GM19397 (cell line): ENCODE data around the gene DOHH.
"Not testable (repeated sequence)": the region's sequence is repeated elsewhere in the genome, so short reads cannot be mapped to it uniquely, and the experiment has no call there.

Experiments used
- ATAC-seq: cut with Tn5 transposase; IDR thresholded peaks from one replicate; pipeline ENCODE4 v1.9.1; 2021; ENCODE audit warnings: mild to moderate bottlenecking, moderate library complexity; ENCODE audit not compliant: unreplicated experiment

DOHH gene

DNA sequence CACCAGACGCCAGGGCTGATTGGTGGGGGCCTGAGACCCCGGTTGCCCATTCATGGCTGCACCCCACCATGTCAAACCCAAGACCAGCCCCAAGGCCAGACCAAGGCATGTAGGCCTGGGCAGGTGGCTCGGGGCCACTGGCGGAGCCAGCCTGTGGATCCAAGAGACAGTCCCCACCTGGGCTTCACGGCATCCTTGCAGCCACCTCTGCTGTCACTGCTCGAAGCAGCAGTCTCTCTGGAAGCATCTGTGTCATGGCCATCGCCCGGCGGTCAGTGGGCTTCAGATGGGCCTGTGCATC lies 34.7 kb upstream of the DOHH start:
- no peak for ATAC-seq

DNA sequence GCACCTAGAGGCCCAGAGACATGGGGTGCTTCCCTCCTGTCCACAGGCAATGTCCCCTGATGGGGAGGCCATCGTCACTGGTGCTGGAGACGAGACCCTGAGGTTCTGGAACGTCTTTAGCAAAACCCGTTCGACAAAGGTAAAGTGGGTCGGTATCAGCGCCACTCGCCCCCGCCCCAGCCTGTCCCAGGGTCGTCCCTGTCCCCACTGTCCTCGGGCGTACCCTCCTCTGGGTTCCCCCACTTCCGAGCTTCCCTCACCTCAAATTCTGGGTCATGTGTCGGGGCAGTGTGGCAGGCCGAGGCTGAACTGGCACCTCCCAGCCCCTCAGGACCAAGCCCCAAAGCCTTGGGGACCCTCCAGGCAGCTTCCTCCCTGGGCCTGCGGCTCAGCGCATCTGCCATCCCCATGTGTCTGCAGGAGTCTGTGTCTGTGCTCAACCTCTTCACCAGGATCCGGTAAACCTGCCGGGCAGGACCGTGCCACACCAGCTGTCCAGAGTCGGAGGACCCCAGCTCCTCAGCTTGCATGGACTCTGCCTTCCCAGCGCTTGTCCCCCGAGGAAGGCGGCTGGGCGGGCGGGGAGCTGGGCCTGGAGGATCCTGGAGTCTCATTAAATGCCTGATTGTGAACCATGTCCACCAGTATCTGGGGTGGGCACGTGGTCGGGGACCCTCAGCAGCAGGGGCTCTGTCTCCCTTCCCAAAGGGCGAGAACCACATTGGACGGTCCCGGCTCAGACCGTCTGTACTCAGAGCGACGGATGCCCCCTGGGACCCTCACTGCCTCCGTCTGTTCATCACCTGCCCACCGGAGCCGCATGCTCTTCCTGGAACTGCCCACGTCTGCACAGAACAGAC lies 34.1 kb upstream of the DOHH start:
- no peak for ATAC-seq

DNA sequence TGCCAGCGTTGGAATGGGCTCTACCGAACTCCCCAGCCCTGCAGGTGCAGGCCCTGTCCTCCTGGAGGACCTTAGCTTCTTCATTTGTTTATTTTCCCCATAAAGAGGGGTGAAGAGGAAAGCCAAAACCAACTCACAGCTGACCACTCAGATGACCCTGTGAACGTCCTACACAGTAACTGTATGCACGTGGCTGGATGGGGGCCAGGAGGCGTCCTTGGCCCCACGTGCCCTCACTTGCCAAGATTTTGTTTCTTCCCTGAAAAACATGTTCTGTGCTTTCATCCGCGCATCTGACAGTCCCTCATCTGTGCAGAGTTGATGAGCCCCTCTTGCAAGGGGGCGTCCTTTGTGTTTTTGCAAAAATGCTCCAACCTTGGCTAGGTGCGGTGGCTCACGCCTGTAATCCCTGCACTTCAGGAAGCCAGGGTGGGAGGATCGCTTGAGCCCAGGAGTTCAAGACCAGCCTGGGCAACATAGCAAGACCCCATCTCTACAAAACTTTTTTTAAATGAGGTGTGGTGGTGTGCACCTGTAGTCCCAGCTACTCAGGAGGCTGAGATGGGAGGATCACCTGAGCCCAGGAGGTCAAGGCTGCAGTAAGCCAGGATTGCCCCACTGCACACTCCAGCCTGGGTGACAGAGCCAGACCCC lies 33.2 kb upstream of the DOHH start:
- no peak for ATAC-seq

DNA sequence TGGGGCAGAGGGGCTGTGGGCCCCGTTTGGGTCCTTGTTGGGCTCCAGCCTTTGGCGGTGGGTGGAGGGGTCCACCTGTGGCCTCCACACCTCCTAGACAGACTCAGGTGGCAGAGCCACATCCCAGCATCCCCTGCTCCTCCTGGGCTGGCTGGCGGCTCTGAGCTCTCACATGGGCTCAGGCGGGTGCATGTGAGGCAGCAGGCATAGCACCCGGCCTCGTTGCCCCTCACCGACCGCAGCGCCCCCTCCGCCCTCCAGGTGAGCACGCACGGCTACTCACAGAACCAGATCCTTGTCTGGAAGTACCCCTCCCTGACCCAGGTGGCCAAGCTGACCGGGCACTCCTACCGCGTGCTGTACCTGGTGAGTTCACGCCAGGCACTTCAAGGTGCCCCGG lies 32.6 kb upstream of the DOHH start:
- no peak for ATAC-seq

DNA sequence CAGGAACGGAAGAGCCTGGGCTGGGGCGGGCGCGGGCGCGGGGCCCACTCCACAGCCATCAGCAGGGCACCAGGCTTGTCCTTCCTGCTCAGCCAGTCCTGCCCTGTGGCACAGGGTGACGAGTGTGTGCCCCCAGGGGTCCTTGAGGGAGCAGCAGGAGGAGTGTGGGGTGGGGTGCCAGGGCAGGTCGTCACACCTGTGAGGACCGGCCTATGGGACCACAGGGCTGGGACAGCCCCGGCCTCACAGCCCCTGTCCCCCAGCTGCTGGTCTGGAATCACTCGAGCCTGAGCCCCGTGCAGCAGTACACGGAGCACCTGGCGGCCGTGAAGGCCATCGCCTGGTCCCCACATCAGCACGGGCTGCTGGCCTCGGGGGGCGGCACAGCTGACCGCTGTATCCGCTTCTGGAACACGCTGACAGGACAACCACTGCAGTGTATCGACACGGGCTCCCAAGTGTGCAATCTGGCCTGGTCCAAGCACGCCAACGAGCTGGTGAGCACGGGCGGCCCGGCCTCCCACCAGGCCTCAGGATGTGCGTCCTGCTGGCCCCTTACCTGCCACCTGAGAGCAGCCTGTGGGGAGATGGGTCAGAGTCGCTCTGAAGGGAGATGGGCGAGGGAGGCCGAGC lies 31.8 kb upstream of the DOHH start:
- ATAC-seq, result no peak

DNA sequence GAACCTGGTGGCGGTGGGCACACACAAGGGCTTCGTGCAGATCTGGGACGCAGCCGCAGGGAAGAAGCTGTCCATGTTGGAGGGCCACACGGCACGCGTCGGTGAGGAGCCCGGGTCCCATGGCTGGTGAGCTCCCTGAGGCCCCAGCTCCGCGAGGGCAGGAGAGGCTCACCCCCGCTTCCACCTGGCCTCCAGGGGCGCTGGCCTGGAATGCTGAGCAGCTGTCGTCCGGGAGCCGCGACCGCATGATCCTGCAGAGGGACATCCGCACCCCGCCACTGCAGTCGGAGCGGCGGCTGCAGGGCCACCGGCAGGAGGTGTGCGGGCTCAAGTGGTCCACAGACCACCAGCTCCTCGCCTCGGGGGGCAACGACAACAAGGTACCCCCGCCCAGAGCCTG lies 31.2 kb upstream of the DOHH start:
- no peak for ATAC-seq

DNA sequence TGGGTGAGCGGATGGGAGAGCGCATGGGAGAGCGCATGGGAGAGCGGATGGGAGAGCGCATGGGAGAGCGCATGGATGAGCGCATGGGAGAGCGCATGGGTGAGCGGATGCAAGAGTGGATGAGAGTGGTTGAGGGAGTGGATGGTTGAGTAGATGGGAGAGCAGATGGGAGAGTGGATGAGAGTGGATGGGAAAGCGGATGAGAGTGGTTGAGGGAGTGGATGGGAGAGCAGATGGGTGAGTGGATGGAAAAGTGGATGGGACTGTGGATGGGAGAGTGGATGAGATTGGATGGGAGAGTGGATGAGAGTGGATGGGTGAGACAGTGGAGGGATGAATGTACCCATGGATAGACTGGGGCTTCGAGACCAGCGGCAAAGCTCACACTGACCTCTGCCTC lies 29.9 kb upstream of the DOHH start:
- no peak for ATAC-seq

DNA sequence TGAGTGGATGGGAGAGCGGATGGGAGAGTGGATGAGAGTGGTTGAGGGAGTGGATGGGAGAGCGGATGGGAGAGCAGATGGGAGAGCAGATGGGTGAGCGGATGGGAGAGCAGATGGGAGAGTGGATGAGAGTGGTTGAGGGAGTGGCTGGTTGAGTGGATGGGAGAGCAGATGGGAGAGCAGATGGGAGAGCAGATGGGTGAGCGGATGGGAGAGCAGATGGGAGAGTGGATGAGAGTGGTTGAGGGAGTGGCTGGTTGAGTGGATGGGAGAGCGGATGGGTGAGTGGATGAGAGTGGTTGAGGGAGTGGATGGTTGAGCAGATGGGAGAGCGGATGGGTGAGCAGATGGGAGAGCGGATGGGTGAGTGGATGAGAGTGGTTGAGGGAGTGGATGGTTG lies 28.8 kb upstream of the DOHH start:
- not testable (repeated sequence) for ATAC-seq

DNA sequence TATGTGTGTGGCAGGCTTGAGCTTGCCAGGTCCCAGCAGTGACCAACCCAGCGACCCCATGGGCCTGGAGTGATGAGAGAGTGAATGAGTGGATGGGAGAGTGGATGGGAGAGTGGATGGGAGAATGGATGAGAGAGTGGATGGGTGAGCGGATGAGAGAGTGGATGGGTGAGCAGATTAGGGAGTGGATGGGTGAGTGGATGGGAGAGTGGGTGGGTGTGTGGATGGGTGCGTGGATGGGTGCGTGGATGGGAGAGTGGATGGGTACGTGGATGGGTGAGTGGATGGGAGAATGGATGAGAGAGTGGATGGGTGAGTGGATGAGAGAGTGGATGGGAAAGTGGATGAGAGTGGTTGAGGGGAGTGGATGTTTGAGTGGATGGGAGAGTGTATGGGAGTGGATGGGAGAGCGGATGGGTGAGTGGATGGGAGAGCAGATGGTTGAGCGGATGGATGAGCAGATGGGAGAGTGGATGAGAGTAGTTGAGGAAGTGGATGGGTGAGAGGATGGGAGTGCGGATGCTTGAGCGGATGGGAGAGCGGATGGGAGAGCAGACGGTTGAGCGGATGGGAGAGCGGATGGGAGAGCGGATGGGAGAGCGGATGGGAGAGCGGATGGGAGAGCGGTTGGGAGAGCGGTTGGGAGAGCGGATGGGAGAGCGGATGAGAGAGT lies 28.2 kb upstream of the DOHH start:
- ATAC-seq, result no peak

DNA sequence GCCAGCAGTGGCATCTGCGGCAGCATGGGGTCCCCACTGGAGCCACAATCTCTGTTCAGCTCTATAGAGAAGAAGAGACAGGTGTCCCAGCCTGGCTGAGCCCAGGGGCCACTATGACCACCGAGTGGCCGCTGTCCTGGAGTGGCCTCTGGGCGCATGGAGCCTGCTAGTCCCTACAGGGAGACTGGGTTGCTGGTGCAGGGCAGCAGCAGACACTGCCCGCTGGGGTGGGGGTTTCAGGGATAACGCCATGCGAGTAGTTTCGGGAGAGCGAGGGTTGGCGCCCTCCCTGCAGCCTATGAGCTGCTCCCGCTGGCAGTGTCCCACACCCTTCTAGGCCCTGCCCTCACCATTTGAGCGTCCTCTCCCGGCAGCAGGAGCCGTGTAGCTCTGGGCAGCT lies 27.6 kb upstream of the DOHH start:
- no peak for ATAC-seq

DNA sequence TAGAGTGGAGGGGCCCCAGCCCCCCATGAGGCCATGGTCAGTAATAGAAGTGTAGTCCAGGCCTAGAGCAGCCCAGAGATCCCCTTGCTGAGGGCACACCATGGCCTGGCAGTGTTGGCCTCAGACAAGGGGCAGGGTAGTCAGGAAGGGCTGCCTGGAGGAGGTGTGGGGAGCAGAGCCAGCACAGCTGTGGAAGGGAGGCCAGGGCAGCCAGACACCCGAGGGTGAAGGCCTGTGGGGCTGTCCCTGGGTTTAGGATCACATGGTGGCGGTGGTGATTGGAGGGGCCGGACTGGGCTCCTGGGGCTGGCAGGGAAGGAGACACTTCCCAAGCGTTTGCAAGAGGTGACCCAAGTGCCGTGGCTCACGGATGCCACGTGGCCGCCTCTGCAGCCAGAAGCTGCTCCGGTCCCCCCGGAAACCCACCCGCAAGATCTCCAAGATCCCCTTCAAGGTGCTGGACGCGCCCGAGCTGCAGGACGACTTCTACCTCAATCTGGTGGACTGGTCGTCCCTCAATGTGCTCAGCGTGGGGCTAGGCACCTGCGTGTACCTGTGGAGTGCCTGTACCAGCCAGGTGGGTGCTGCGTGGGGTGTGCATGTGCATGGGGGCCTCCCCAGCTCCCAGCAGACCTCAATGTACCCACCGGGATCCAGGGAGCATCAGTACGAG lies 26.9 kb upstream of the DOHH start:
- ATAC-seq, result no peak

DNA sequence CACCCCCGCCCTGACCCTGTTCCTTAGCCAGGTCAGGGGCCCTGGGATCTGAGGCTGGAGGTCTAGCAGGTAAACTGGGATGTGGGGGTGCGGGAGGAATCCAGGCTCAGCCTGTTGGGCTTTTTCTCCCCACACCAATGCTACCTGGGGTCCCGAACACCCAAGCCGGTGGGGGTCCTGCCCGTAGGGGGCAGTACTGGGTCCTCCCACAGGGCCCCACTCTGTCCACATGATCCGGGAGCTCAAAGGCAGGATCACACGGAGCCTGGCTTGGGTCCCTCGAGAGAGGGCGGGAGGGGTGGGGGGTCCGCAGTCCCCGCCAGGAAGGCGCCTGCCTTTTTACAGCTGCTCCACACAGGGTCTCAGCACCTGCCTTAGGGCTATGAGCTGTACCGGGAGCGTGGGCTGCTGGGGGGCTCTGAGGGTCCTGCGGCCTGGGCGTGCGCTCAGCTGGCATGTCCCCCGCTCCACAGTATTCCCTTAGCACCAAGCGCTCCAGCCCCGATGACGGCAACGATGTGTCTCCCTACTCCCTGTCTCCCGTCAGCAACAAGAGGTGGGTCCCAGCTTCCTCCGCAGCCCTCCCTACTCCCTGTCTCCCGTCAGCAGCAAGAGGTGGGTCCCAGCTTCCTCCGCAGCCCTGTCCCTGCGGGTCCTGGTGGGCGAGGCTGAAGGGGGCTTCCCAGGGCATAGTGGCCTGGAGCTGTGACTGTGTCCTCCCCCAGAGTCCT lies 26.2 kb upstream of the DOHH start:
- ATAC-seq, result no peak

DNA sequence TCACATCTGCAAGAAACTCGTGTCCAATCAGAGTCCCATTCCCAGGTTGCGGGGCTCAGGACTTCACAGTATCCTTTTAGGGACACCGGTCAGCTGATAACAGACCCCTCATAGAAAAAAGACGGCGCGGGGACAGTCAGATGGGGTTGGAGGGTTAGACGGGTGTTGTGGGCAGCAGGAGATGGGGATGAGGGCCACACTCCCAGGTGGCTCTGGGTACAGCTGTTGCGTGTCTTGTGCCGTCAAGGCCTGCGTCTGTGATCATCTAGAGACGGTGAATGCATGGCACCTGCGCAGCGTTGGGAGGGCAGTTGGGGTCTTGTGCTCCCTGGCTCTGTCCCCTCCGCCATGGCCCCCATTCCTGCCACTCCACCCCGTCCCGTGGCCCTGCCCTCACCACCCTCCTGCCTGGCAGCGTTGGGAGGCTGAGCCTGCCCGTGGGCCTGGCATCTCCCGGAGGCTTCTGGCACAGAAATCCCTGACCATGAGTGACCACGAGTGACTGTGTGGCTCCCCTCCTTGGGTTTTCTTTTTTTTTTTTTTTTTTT lies 24.5 kb upstream of the DOHH start:
- ATAC-seq, result no peak

DNA sequence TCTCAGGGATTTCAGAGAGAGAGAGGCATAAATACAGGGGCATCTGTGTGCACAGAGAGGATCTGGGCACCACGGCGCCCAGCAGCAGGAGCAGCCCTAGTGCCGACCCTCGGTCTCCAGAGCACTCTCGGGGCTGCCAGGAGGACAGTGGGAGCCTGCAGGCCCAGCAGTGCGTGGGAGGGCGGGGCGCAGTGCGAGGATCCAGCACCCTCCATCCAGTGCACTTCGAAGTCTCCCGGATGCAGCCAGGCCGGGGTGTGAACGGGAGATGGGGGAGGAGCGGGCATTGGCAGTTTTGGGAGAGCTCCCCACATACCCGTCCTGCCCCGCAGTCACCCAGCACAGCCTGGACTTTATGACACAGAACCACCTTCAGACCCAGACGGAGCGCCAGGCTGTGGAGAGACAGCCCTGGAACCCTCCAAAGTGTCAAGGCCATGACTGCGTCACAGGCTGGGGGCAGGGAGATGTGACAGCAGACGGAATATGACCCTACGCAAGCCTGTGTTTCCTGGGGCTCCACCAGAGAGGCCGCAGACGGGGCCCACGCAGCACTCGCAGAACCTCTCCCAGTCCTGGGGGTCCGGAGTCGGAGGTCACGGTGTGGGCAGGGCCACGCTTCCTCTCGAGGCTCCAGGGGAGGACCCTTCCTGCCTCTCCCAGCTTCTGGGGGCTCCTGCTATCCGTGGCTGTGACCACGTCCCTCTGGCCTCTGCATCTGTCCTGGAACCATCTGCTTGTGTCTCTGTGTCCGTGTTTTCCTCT lies 23.8 kb upstream of the DOHH start:
- ATAC-seq, result no peak

DNA sequence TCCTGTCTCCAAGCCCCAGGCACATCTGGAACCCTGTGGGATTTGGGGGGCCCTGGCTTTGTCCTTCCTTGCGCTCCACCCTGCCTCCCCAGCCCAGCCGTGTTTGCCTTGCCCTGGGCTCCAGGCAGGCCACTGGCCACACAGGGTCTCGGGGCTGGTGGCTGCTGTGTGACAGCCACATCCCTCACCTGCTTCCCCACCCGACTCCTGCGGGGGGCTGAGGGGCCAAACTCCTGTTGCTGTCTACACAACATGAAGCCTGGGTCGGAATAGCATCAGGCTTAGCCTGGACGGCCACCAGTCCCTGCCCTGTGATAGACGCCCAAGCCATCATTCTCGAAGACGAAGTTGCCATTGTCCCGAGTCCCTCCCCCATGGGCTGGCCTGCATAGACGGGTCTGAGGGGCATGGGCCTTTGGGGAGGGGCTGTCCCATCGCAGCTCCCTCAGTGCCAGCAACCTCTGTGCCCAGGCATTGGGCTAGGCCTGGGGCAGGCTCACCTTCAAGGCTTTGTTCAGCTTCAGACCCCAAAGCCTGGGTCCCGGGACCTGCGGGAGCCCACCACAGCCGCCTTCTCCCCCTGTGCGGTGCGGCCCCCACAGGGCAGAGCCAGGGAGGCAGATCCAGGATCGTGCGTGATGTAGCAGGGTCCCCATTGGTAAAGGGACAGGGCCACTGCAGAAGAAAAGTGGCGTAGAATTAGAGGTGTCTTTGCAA lies 23.0 kb upstream of the DOHH start:
- ATAC-seq, result no peak

DNA sequence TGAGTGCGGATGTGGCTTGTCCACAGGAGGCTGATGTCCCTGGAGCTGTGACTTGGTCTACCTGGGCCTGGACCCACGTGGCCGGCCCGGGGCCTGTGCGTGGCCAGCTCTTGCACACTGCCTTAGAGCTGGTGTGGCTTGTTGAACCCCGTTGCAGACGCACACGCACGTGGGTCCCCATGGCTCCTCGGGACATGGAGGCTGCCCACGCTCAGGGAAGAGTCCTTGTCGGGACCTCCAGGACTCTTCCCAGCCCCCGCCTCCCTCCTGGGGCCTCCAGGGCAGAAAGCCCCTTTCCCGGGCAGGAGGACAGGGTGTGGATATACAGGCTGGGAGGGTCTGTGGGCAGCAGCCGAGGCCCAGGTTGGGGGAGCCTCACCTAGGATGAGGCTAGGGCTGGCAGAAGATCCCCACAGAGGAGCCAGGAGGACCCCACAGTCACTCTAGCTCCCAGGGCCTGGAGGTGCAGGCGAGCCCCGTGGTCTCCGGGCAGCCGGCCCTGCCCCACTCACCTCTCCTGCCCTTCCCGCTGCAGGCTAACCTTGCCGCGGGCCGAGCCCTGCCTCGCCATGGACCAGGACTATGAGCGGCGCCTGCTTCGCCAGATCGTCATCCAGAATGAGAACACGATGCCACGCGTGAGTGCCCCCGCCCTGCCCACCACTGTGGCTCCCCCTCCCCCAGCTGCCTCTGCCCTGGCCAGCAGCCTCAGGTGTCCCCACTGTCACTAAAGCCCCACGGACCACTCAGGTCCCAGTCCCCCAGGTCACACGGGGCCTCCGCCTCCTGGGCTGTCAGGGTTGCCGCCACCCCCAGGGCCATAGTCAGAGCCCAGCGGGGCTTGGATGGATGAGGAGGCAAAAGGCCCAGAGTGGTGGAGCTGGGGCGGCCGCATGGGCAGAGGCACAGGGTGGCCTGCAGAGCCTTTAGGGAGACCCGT lies 22.2 kb upstream of the DOHH start:
- no peak for ATAC-seq

DNA sequence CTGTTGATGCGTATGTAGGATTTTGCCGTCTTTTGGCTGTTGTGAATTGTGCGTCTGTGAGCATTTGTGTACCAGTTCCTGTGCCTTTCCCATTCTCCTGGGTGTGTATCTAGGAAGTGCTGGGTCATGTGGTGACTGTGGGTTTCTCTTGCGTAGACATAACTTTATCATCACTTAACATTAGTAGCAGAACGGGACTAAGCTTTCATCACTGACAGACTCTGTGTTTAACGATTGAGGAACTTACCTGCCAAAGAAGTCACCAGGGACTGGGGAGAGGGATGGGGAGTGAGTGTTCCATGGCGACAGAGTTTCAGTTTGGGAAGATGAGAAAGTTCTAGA lies 20.6 kb upstream of the DOHH start:
- no peak for ATAC-seq
